K562 (cell line): ENCODE data around the gene ADGRB3. TPM values are rescaled to one million over a fixed set of nuclear protein-coding genes. Genes with fewer than 3 reads are reported as not detected.

Source experiments
- ATAC-seq: fragments of 200-7000 bp; cut with Tn5 transposase; 3 replicates; pipeline ENCODE4 v1.9.1; 2020; ENCODE audit warnings: moderate library complexity
- BruUV-seq: library from RNA; stranded (reverse); fragments of 400-500 nt; replicated peaks from 2 replicates; lab custom pipeline; 2021; lab: Mats Ljungman, UMichigan
- CTCF ChIA-PET: fragments of 300-600 bp; formaldehyde crosslinking; extraction: SDS; loops from one replicate; lab custom pipeline; 2021; ENCODE audit warnings: low intra/inter-chr PET ratio; lab: Yijun Ruan, JAX
- POLR2A ChIA-PET: fragments of 300-600, 350-650 bp; sonication (Branson Sonifier 250); formaldehyde crosslinking; extraction: SDS; loops from one replicate; lab custom pipeline; 2021; ENCODE audit warnings: antibody characterized with exemption, inconsistent platforms; lab: Yijun Ruan, JAX
- DNase-seq, 4 experiments: peaks; one replicate each; pipeline versions ENCODE4 v3.0.0 to v3.0.0-alpha.2; 2011 to 2018; ENCODE audit warnings: low spot score in 3 of 4, mixed read lengths in 3 of 4; ENCODE audit errors: extremely low read depth in 1 of 4
- FAIRE-seq: peaks from 2 replicates; lab custom pipeline; 2011; peaks lifted over from hg19 to GRCh38; lab: Jason Lieb, UNC
- H2AFZ ChIP-seq: 2 replicates; pipeline ENCODE4 v1.6.0; 2011; ENCODE audit warnings: low read depth, low read length, control low read depth, inconsistent platforms
- H3K27ac ChIP-seq: fragments of 200-600 bp; 3 replicates; pipeline ENCODE4 v1.8.0; 2011; ENCODE audit warnings: low read depth, mild to moderate bottlenecking, control low read depth, inconsistent platforms, low read length, moderate library complexity, mixed read lengths; ENCODE audit errors: extremely low read depth
- H3K27me3 ChIP-seq, 2 experiments: fragments of 300-600 bp in 1 of 2; 2 replicates in 1 of 2; 3 replicates in 1 of 2; pipeline versions ENCODE4 v1.6.0 to v1.8.0; 2011; ENCODE audit warnings: inconsistent platforms in 2 of 2, low read length in 2 of 2, mild to moderate bottlenecking in 1 of 2, mixed read lengths in 1 of 2, moderate library complexity in 1 of 2; ENCODE audit not compliant: control insufficient read depth in 2 of 2, insufficient read depth in 2 of 2
- H3K36me3 ChIP-seq: fragments of 300-600 bp; 3 replicates; pipeline ENCODE4 v1.8.0; 2011; ENCODE audit warnings: mild to moderate bottlenecking, low read length, inconsistent platforms; ENCODE audit not compliant: control insufficient read depth, insufficient read depth
- H3K4me1 ChIP-seq, 2 experiments: fragments of 200-600 bp in 1 of 2; replicated peaks in 1 of 2; 2 replicates in 1 of 2; 3 replicates in 1 of 2; pipeline versions ENCODE4 v1.5.1 to v1.8.0; 2011; ENCODE audit warnings: inconsistent platforms in 2 of 2, low read length in 2 of 2, mild to moderate bottlenecking in 1 of 2, mixed read lengths in 1 of 2, moderate library complexity in 1 of 2; ENCODE audit not compliant: control insufficient read depth in 2 of 2, insufficient read depth in 2 of 2
- H3K4me2 ChIP-seq: 2 replicates; pipeline ENCODE4 v1.6.1; 2011; ENCODE audit warnings: low read length, control low read depth, inconsistent platforms, mixed read lengths; ENCODE audit not compliant: insufficient read depth
- H3K4me3 ChIP-seq: fragments of 200-600 bp; sonication (generic), shearing (Covaris generic); 2 replicates; pipeline ENCODE4 v1.5.1; 2016; ENCODE audit warnings: control low read depth, inconsistent platforms
- H3K79me2 ChIP-seq: fragments of 200-600 bp; 3 replicates; pipeline ENCODE4 v1.8.0; 2011; ENCODE audit warnings: low read length, inconsistent platforms; ENCODE audit not compliant: control insufficient read depth, insufficient read depth
- H3K9ac ChIP-seq, 2 experiments: 2 replicates each; pipeline versions ENCODE4 v1.6.0 to v1.6.1; 2011; ENCODE audit warnings: low read depth in 2 of 2, low read length in 2 of 2, control low read depth in 1 of 2, inconsistent platforms in 1 of 2, mild to moderate bottlenecking in 1 of 2, mixed read lengths in 1 of 2; ENCODE audit not compliant: insufficient read depth in 1 of 2
- H3K9me1 ChIP-seq: one replicate; pipeline ENCODE4 v1.6.0; 2011; ENCODE audit warnings: inconsistent platforms, mild to moderate bottlenecking, low read length, moderate library complexity; ENCODE audit not compliant: control insufficient read depth, insufficient read depth
- H3K9me3 ChIP-seq: replicated peaks from 2 replicates; pipeline ENCODE4 v1.5.1; 2011; ENCODE audit warnings: low read depth, low read length, inconsistent platforms; ENCODE audit not compliant: control insufficient read depth, insufficient read depth
- H4K20me1 ChIP-seq: replicated peaks from 2 replicates; pipeline ENCODE4 v1.6.1; 2011; ENCODE audit warnings: low read length, inconsistent platforms, mixed read lengths; ENCODE audit not compliant: control insufficient read depth, insufficient read depth
- ASH1L ChIP-seq: fragments of 450-650 bp; IDR thresholded peaks from 2 replicates; pipeline ENCODE4 v1.6.1; 2018; ENCODE audit warnings: borderline replicate concordance, mild to moderate bottlenecking, low read depth; ENCODE audit not compliant: partially characterized antibody
- CREBBP ChIP-seq: IDR thresholded peaks from one replicate; pipeline ENCODE4 v1.6.1; 2012; ENCODE audit warnings: low read depth, mild to moderate bottlenecking, control low read depth, inconsistent platforms, low read length
- ETS2 ChIP-seq: IDR thresholded peaks from 2 replicates; pipeline ENCODE4 v1.6.1; 2016; ENCODE audit warnings: borderline replicate concordance, missing genetic modification characterization, mild to moderate bottlenecking, moderate library complexity, missing compliant biosample characterization; ENCODE audit not compliant: poor library complexity, severe bottlenecking
- ETV5 ChIP-seq: sonication (generic); formaldehyde crosslinking; IDR thresholded peaks from 2 replicates; pipeline ENCODE4 v1.4.0; 2020; ENCODE audit warnings: low read depth, mild to moderate bottlenecking, missing genetic modification reagents
- ETV6 ChIP-seq, 3 experiments: fragments of 150-350 bp in 1 of 3; sonication (generic) in 1 of 3; formaldehyde crosslinking in 1 of 3; IDR thresholded peaks; 2 replicates each; pipeline versions ENCODE4 v1.6.1 to v1.8.0; 2014 to 2022; ENCODE audit warnings: borderline replicate concordance in 2 of 3, low read depth in 2 of 3, antibody characterized with exemption in 1 of 3, low read length in 1 of 3, mild to moderate bottlenecking in 1 of 3, missing genetic modification reagents in 1 of 3
- GATAD2A ChIP-seq: fragments of 450-650 bp; IDR thresholded peaks from 2 replicates; pipeline ENCODE4 v1.6.1; 2017
- HMGN3 ChIP-seq: IDR thresholded peaks from 2 replicates; pipeline ENCODE4 v1.6.1; 2011; ENCODE audit warnings: borderline replicate concordance, low read depth, mild to moderate bottlenecking, mixed read lengths, low read length; ENCODE audit not compliant: insufficient read length; ENCODE audit errors: extremely low read depth
- LEF1 ChIP-seq: fragments of 450-650 bp; IDR thresholded peaks from 2 replicates; pipeline ENCODE4 v1.6.1; 2016; ENCODE audit warnings: mild to moderate bottlenecking
- MAZ ChIP-seq, 2 experiments: fragments of 450-650 bp in 1 of 2; sonication (generic) in 1 of 2; formaldehyde crosslinking; IDR thresholded peaks in 1 of 2; conservative IDR thresholded peaks in 1 of 2; 2 replicates each; pipeline versions ENCODE4 v1.4.0 to v1.5.0; 2020; ENCODE audit warnings: mild to moderate bottlenecking in 1 of 2, missing genetic modification reagents in 1 of 2
- MECOM ChIP-seq: fragments of 250-450 bp; sonication (Bioruptor Pico); IDR thresholded peaks from 2 replicates; pipeline ENCODE4 v1.8.0; 2022; ENCODE audit warnings: inconsistent platforms
- MED1 ChIP-seq: sonication (generic); formaldehyde crosslinking; IDR thresholded peaks from 2 replicates; pipeline ENCODE4 v1.8.1; 2023; ENCODE audit warnings: missing genetic modification reagents, borderline replicate concordance
- MTA3 ChIP-seq: fragments of 450-650 bp; formaldehyde crosslinking; IDR thresholded peaks from 2 replicates; pipeline ENCODE4 v1.6.1; 2017; ENCODE audit warnings: mild to moderate bottlenecking, borderline replicate concordance
- RBM34 ChIP-seq: fragments of 200-400 bp; formaldehyde crosslinking; IDR thresholded peaks from 2 replicates; pipeline ENCODE4 v1.6.1; 2018; ENCODE audit warnings: low read length, borderline replicate concordance; ENCODE audit not compliant: insufficient read depth
- SIX5 ChIP-seq, 2 experiments: IDR thresholded peaks; 2 replicates each; pipeline ENCODE4 v1.6.1; 2011; ENCODE audit warnings: low read length in 2 of 2, borderline replicate concordance in 1 of 2, low read depth in 1 of 2, mild to moderate bottlenecking in 1 of 2, moderate library complexity in 1 of 2; ENCODE audit not compliant: insufficient read depth in 1 of 2
- TRIM28 ChIP-seq: fragments of 450-650 bp; IDR thresholded peaks from 2 replicates; pipeline ENCODE4 v1.6.1; 2017
- ZNF76 ChIP-seq: fragments of 250-450 bp; sonication (Bioruptor Pico); IDR thresholded peaks from 2 replicates; pipeline ENCODE4 v1.4.0; 2020; ENCODE audit warnings: mild to moderate bottlenecking, moderate library complexity, borderline replicate concordance
- WGBS: fragments of 100-300 bp; shearing (Covaris generic); methylation state at CpG from one replicate; pipeline ENCODE4 v1.1.6; 2016; ENCODE audit warnings: low coverage, mixed read lengths; ENCODE audit not compliant: insufficient coverage; ENCODE audit errors: missing lambda C conversion rate; 5-methylcytosine and 5-hydroxymethylcytosine counted together
- in situ Hi-C: fragments of 300-500 bp; cut with MboI; formaldehyde crosslinking; loops from 4 replicates; pipeline ENCODE4 v1.15.0; 2018; ENCODE audit warnings: inconsistent platforms, mixed read lengths
- intact Hi-C: fragments of 100-400 bp; cut with micrococcal nuclease; formaldehyde crosslinking; loops from 2 replicates; pipeline ENCODE4 v1.14.2; 2022
- polyA plus RNA-seq, 8 experiments: library from polyadenylated mRNA; depleted of rRNA in 4 of 8; stranded (reverse) in 5 of 8; unstranded in 3 of 8; fragments of >200 nt; fragmentation: Nextera tagmentation in 2 of 8; fragmentation: Illumina TruSeq in 1 of 8; extraction: Ambion mirVana in 2 of 8; extraction: Trizol in 1 of 8; gene quantifications; 2 replicates each; pipeline versions ENCODE4 v1.2.1 to v1.2.3, GENCODE V29; 2011 to 2014; ENCODE audit warnings: inconsistent platforms in 1 of 8, missing spikeins in 1 of 8
- total RNA-seq, 7 experiments: library from RNA; depleted of rRNA in 6 of 7; stranded (reverse); fragments of >200 nt in 6 of 7; fragmentation: Illumina TruSeq in 2 of 7; extraction: Trizol in 2 of 7; gene quantifications; 2 replicates each; pipeline versions ENCODE4 v1.2.1 to v1.2.3, GENCODE V29; 2011 to 2021; ENCODE audit warnings: low replicate concordance in 1 of 7
- TF ChIP-seq, protein P1 (sequence below): sonication (generic); formaldehyde crosslinking; IDR thresholded peaks from 2 replicates; pipeline ENCODE4 v1.8.0; 2022; ENCODE audit warnings: mild to moderate bottlenecking, missing genetic modification reagents
- TF ChIP-seq, protein P2 (sequence below): fragments of 200-800 bp; sonication (Bioruptor generic); IDR thresholded peaks from 2 replicates; pipeline ENCODE4 v1.6.1; 2017; ENCODE audit warnings: missing genetic modification characterization, missing compliant biosample characterization

The ADGRB3 gene
- total and polyA plus RNA-seq, 9 of the 15 experiments (the other 6 are each of a cell fraction or from before 2014, with no cell fraction given): 0.90 to 7.8 (median 2.4) TPM

DNA sequence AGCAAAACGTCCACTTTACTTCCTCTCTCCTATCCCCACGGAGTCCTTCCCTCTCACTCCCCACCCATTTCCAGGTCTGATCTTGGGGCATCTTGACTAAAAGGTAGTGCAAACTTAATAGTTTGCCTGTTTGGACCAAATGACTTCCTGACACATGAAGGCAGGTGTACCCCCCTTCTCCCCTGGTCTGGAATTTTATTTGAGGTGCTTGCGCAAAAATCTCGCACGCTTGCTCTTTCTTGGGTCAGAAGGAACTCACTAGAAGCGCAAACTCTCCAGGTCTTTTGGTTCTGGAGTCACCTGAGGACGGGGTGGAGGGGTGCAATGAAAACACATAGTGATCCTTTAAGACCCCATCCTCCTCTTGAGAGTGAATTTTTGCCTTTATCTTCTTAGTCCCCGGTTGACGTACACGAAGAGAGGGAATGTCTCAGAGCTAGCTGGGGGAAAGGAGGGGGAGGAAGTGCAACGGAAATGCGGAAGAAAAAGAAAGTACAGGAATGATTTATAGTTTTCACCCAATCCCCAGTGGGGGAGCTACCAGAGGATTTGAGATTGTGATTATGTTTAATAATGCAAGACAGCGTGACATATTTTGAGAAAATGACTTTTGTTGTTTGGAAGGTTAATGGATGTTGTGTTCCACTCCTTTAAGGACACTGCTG, 4.9 kb downstream of the ADGRB3 start:
- intact Hi-C loops (loop anchor here (1.0 to 5.0 kb wide), 5 partner anchors 13 to 1713 kb away; no protein-coding TSS in a partner anchor), in situ Hi-C loops (loop anchor here (5.0 to 25.0 kb wide), 4 partner anchors 137 to 1715 kb away; no protein-coding TSS in a partner anchor)
- peak; percentile 63 for FAIRE-seq
- Histone ChIP-seq H3K27me3 (no peaks in the 10 kb centered on the region), H3K9ac (peak overlapping the region; percentile 47 to 64; a peak in 3 of 4 replicates), H3K79me2 (peaks cover 78% of the 10 kb centered on the region), H2AFZ (peak overlapping the region; percentile 85), H3K36me3 (peaks cover 6% of the 10 kb centered on the region; the same call in 1 of the 3 replicates), H3K9me1 (no peaks in the 10 kb centered on the region), H3K27ac (peak overlapping the region; percentile 61), H3K4me2 (peak overlapping the region; percentile 77), H3K4me3 (peak overlapping the region; percentile 31), H4K20me1 (no peaks in the 10 kb centered on the region), H3K4me1 (peaks cover 3 to 23% of the 10 kb centered on the region in 2 experiments; a peak in 4 of 5 replicates), H3K9me3 (no peaks in the 10 kb centered on the region)
- BruUV-seq: no TSS peak
- DNase-seq: peak in 2 of 4 experiments; percentile 66 to 71
- CTCF ChIA-PET: interaction anchor here (0.6 to 3.9 kb wide), 3 partner anchors 121 to 139 kb away, joined by 3 to 47 read pairs (median 10); no protein-coding TSS in a partner anchor
- 17% methylated on average over 12 of the region's 13 CpGs for WGBS
- peak; percentile 45 for ATAC-seq
- POLR2A ChIA-PET: interaction anchor here (3.0 kb wide), 1 partner anchor 14 kb away, joined by 13 read pairs; no protein-coding TSS in a partner anchor
- TF ChIP-seq MECOM (CRISPR knock-in tag): no peak
- TF ChIP-seq ZNF76: no peak
- TF ChIP-seq, protein P1, sequence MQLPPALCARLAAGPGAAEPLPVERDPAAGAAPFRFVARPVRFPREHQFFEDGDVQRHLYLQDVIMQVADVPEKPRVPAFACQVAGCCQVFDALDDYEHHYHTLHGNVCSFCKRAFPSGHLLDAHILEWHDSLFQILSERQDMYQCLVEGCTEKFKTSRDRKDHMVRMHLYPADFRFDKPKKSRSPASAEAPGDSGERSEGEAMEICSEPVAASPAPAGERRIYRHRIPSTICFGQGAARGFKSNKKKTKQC (CRISPR knock-in tag): no peak
- TF ChIP-seq, protein P2, sequence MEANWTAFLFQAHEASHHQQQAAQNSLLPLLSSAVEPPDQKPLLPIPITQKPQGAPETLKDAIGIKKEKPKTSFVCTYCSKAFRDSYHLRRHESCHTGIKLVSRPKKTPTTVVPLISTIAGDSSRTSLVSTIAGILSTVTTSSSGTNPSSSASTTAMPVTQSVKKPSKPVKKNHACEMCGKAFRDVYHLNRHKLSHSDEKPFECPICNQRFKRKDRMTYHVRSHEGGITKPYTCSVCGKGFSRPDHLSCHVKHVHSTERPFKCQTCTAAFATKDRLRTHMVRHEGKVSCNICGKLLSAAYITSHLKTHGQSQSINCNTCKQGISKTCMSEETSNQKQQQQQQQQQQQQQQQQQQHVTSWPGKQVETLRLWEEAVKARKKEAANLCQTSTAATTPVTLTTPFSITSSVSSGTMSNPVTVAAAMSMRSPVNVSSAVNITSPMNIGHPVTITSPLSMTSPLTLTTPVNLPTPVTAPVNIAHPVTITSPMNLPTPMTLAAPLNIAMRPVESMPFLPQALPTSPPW (CRISPR knock-in tag): peak; percentile 86
- no peak for TF ChIP-seq RBM34
- TF ChIP-seq MAZ (CRISPR knock-in tag; conservative IDR thresholded peaks at IDR 0.05 in 1 of 2, IDR thresholded peaks at IDR 0.05 in 1 of 2): peak in 1 of 2 experiments; percentile 27; a peak in 1 of 4 replicates
- TF ChIP-seq CREBBP: no peak
- TF ChIP-seq SIX5 (IDR thresholded peaks at IDR 0.05; ENCODE audit: borderline replicate concordance in 1 of 2, insufficient read depth in 1 of 2, low read depth in 1 of 2, low read length in 2 of 2): no peak
- TF ChIP-seq ETS2 (tag): no peak
- peak; percentile 17 to 85; a peak in 2 of 4 replicates for TF ChIP-seq ETV6 (IDR thresholded peaks at IDR 0.05; ENCODE audit: borderline replicate concordance in 1 of 2, low read depth in 2 of 2, low read length in 1 of 2)
- TF ChIP-seq ETV6 (CRISPR knock-in tag; IDR thresholded peaks at IDR 0.05; ENCODE audit: borderline replicate concordance): no peak
- no peak for TF ChIP-seq ETV5 (CRISPR knock-in tag)
- TF ChIP-seq TRIM28: no peak
- TF ChIP-seq MED1 (CRISPR knock-in tag): no peak
- no peak for TF ChIP-seq ASH1L
- TF ChIP-seq LEF1: no peak; the same call in 1 of the 2 replicates
- peak; percentile 20; the same call in 1 of the 2 replicates for TF ChIP-seq GATAD2A
- no peak for TF ChIP-seq HMGN3
- 0 out of 2 replicates have a peak, but pooled peaks have one; percentile 11 for TF ChIP-seq MTA3
